ENCODE results near the gene OLFML2B.
"Not testable (repeated sequence)": the region's sequence is repeated elsewhere in the genome, so short reads cannot be mapped to it uniquely, and the experiment has no call there.

The OLFML2B gene

GRCh38 chr1:162055062-162055461 lies 31.4 kb upstream of the OLFML2B start:
- Mint-ChIP-seq H3K4me1 (ENCODE audit: low read depth) (no peaks in the 10 kb centered on the region), H3K9me3 (no peaks in the 10 kb centered on the region), H3K27me3 (peaks cover 7% of the 10 kb centered on the region), H3K36me3 (ENCODE audit: low read depth) (no peaks in the 10 kb centered on the region), H3K4me3 (no peak overlapping the region), H3K27ac (no peak overlapping the region)
- no peak for DNase-seq

- not testable (repeated sequence) for H3K4me3 Mint-ChIP-seq; H3K4me1 Mint-ChIP-seq (ENCODE audit: low read depth); DNase-seq; H3K27me3 Mint-ChIP-seq; H3K9me3 Mint-ChIP-seq; H3K27ac Mint-ChIP-seq; H3K36me3 Mint-ChIP-seq (ENCODE audit: low read depth)
These were observed 30.3 kb upstream of the OLFML2B start for GRCh38 chr1:162053949-162054348.

- Mint-ChIP-seq H3K4me3 (no peak overlapping the region), H3K27me3 (peaks cover 11% of the 10 kb centered on the region), H3K27ac (no peak overlapping the region), H3K36me3 (ENCODE audit: low read depth) (no peaks in the 10 kb centered on the region), H3K9me3 (peaks cover 3% of the 10 kb centered on the region), H3K4me1 (ENCODE audit: low read depth) (no peaks in the 10 kb centered on the region)
- DNase-seq: no peak
These were observed 23.3 kb upstream of the OLFML2B start for GRCh38 chr1:162046921-162047320.

GRCh38 chr1:162042361-162042760 lies 18.7 kb upstream of the OLFML2B start:
- Mint-ChIP-seq H3K27ac (no peak overlapping the region), H3K27me3 (peaks cover 4% of the 10 kb centered on the region), H3K4me3 (no peak overlapping the region), H3K9me3 (peaks cover 4% of the 10 kb centered on the region), H3K4me1 (ENCODE audit: low read depth) (no peaks in the 10 kb centered on the region), H3K36me3 (ENCODE audit: low read depth) (no peaks in the 10 kb centered on the region)
- no peak for DNase-seq

- Mint-ChIP-seq H3K27ac (no peak overlapping the region), H3K4me3 (no peak overlapping the region), H3K9me3 (peaks cover 4% of the 10 kb centered on the region), H3K36me3 (ENCODE audit: low read depth) (no peaks in the 10 kb centered on the region), H3K4me1 (ENCODE audit: low read depth) (peaks cover 3% of the 10 kb centered on the region), H3K27me3 (peaks cover 4% of the 10 kb centered on the region)
- no peak for DNase-seq
These were observed 17.0 kb upstream of the OLFML2B start for GRCh38 chr1:162040657-162041056.

- Mint-ChIP-seq H3K27ac (no peak overlapping the region), H3K4me1 (ENCODE audit: low read depth) (peaks cover 10% of the 10 kb centered on the region), H3K36me3 (ENCODE audit: low read depth) (no peaks in the 10 kb centered on the region), H3K9me3 (peaks cover 4% of the 10 kb centered on the region), H3K27me3 (peaks cover 4% of the 10 kb centered on the region), H3K4me3 (no peak overlapping the region)
- DNase-seq: no peak
These were observed 16.3 kb upstream of the OLFML2B start for GRCh38 chr1:162040001-162040400.

GRCh38 chr1:162038624-162039023 lies 15.0 kb upstream of the OLFML2B start:
- no peak overlapping the region for H3K27ac Mint-ChIP-seq

GRCh38 chr1:162036163-162036562 lies 12.5 kb upstream of the OLFML2B start:
- H3K4me1 Mint-ChIP-seq (ENCODE audit: low read depth): peaks cover 11% of the 10 kb centered on the region
- peaks cover 8% of the 10 kb centered on the region for H3K27me3 Mint-ChIP-seq
- no peak for DNase-seq
- no peaks in the 10 kb centered on the region for H3K36me3 Mint-ChIP-seq (ENCODE audit: low read depth)
- H3K9me3 Mint-ChIP-seq: no peaks in the 10 kb centered on the region
- H3K4me3 Mint-ChIP-seq: no peak overlapping the region
- no peak overlapping the region for H3K27ac Mint-ChIP-seq

More at GRCh38 chr1:162038624-162039023, 15.0 kb upstream of the OLFML2B start:
- DNase-seq: no peak
- no peak overlapping the region for H3K4me3 Mint-ChIP-seq
- H3K27me3 Mint-ChIP-seq: peaks cover 8% of the 10 kb centered on the region
- peaks cover 11% of the 10 kb centered on the region for H3K4me1 Mint-ChIP-seq (ENCODE audit: low read depth)
- H3K9me3 Mint-ChIP-seq: peaks cover 4% of the 10 kb centered on the region
- H3K36me3 Mint-ChIP-seq (ENCODE audit: low read depth): no peaks in the 10 kb centered on the region

GRCh38 chr1:162035241-162035640 lies 11.6 kb upstream of the OLFML2B start:
- H3K27me3 Mint-ChIP-seq: peaks cover 5% of the 10 kb centered on the region
- peaks cover 11% of the 10 kb centered on the region for H3K4me1 Mint-ChIP-seq (ENCODE audit: low read depth)
- H3K9me3 Mint-ChIP-seq: no peaks in the 10 kb centered on the region
- no peak for DNase-seq
- no peak overlapping the region for H3K4me3 Mint-ChIP-seq
- H3K36me3 Mint-ChIP-seq (ENCODE audit: low read depth): no peaks in the 10 kb centered on the region
- no peak overlapping the region for H3K27ac Mint-ChIP-seq

GRCh38 chr1:162033428-162033827 lies 9.8 kb upstream of the OLFML2B start:
- H3K27me3 Mint-ChIP-seq: peaks cover 13% of the 10 kb centered on the region
- no peaks in the 10 kb centered on the region for H3K36me3 Mint-ChIP-seq (ENCODE audit: low read depth)
- no peak overlapping the region for H3K27ac Mint-ChIP-seq
- peaks cover 11% of the 10 kb centered on the region for H3K4me1 Mint-ChIP-seq (ENCODE audit: low read depth)
- DNase-seq: no peak
- H3K4me3 Mint-ChIP-seq: no peak overlapping the region
- no peaks in the 10 kb centered on the region for H3K9me3 Mint-ChIP-seq

GRCh38 chr1:162030759-162031280 lies 7.2 kb upstream of the OLFML2B start:
- Mint-ChIP-seq H3K27me3 (peaks cover 32% of the 10 kb centered on the region), H3K27ac (no peak overlapping the region), H3K36me3 (ENCODE audit: low read depth) (no peaks in the 10 kb centered on the region), H3K4me3 (no peak overlapping the region), H3K4me1 (ENCODE audit: low read depth) (peaks cover 9% of the 10 kb centered on the region), H3K9me3 (no peaks in the 10 kb centered on the region)
- DNase-seq: no peak

- no peak for DNase-seq
- Mint-ChIP-seq H3K36me3 (ENCODE audit: low read depth) (no peaks in the 10 kb centered on the region), H3K4me3 (no peak overlapping the region), H3K9me3 (no peaks in the 10 kb centered on the region), H3K27me3 (peaks cover 47% of the 10 kb centered on the region), H3K4me1 (ENCODE audit: low read depth) (peaks cover 4% of the 10 kb centered on the region), H3K27ac (no peak overlapping the region)
These were observed 5.5 kb upstream of the OLFML2B start for GRCh38 chr1:162029157-162029556.

GRCh38 chr1:162028726-162029125 lies 5.1 kb upstream of the OLFML2B start:
- DNase-seq: no peak
- Mint-ChIP-seq H3K4me3 (no peak overlapping the region), H3K9me3 (no peaks in the 10 kb centered on the region), H3K27me3 (peaks cover 46% of the 10 kb centered on the region), H3K27ac (no peak overlapping the region), H3K4me1 (ENCODE audit: low read depth) (peaks cover 6% of the 10 kb centered on the region), H3K36me3 (ENCODE audit: low read depth) (no peaks in the 10 kb centered on the region)

- H3K4me3 Mint-ChIP-seq: no peak overlapping the region
- peaks cover 3% of the 10 kb centered on the region for H3K36me3 Mint-ChIP-seq (ENCODE audit: low read depth)
- peaks cover 59% of the 10 kb centered on the region for H3K27me3 Mint-ChIP-seq
- DNase-seq: no peak
- H3K4me1 Mint-ChIP-seq (ENCODE audit: low read depth): peaks cover 9% of the 10 kb centered on the region
- H3K9me3 Mint-ChIP-seq: no peaks in the 10 kb centered on the region
- no peak overlapping the region for H3K27ac Mint-ChIP-seq
These were observed 3.2 kb upstream of the OLFML2B start for GRCh38 chr1:162026881-162027280.

- Mint-ChIP-seq H3K36me3 (ENCODE audit: low read depth) (peaks cover 3% of the 10 kb centered on the region), H3K27ac (no peak overlapping the region), H3K4me1 (ENCODE audit: low read depth) (peaks cover 9% of the 10 kb centered on the region), H3K4me3 (no peak overlapping the region), H3K27me3 (peaks cover 59% of the 10 kb centered on the region), H3K9me3 (no peaks in the 10 kb centered on the region)
- DNase-seq: no peak
These were observed 1.9 kb upstream of the OLFML2B start for GRCh38 chr1:162025541-162025940.

GRCh38 chr1:162023181-162023546 lies 505 bp downstream of the OLFML2B start:
- no peak overlapping the region for H3K27ac Mint-ChIP-seq
- peaks cover 3% of the 10 kb centered on the region for H3K36me3 Mint-ChIP-seq (ENCODE audit: low read depth)
- peaks cover 48% of the 10 kb centered on the region for H3K27me3 Mint-ChIP-seq
- H3K4me3 Mint-ChIP-seq: peak overlapping the region; percentile 79
- peak; percentile 31 for DNase-seq
- no peaks in the 10 kb centered on the region for H3K9me3 Mint-ChIP-seq
- peaks cover 9% of the 10 kb centered on the region for H3K4me1 Mint-ChIP-seq (ENCODE audit: low read depth)

All from activated T-cell treated with anti-CD3 and anti-CD28 coated beads, Interleukin-2, amount 50 U/mL, for 24 hours (primary cell).